Sigmoid colon (tissue), 7 donors: Measurements from ENCODE around the gene MICAL2. TPM values are rescaled to one million over a fixed set of nuclear protein-coding genes. Genes with fewer than 3 reads are reported as not detected.

Experiments
- DNase-seq: peaks from one replicate; pipeline ENCODE4 v3.0.0-alpha.2; 2019
- H3K27ac ChIP-seq, 4 donors: fragments of 200-600 bp; sonication (generic); one replicate each; pipeline ENCODE4 v1.5.1; 2016 to 2019; ENCODE audit warnings: mild to moderate bottlenecking in 1 of 4
- H3K27me3 ChIP-seq, 3 donors: fragments of 200-600 bp; sonication (generic); one replicate each; pipeline ENCODE4 v1.5.1; 2019; ENCODE audit warnings: mild to moderate bottlenecking in 1 of 3
- H3K36me3 ChIP-seq, 4 donors: fragments of 200-600 bp; sonication (generic); one replicate each; pipeline ENCODE4 v1.5.1; 2016 to 2019
- H3K4me1 ChIP-seq, 4 donors: fragments of 200-600 bp; sonication (generic); one replicate each; pipeline ENCODE4 v1.5.1; 2017 to 2019
- H3K4me3 ChIP-seq, 4 donors: fragments of 200-600 bp; sonication (generic); one replicate each; pipeline ENCODE4 v1.5.1; 2017 to 2019; ENCODE audit warnings: mild to moderate bottlenecking in 2 of 4, moderate library complexity in 1 of 4
- H3K9me3 ChIP-seq, 4 donors: fragments of 200-600 bp in 3 of 4; sonication (generic) in 3 of 4; one replicate each; pipeline versions ENCODE4 v1.5.1 to v1.6.1; 2013 to 2019
- EP300 ChIP-seq, 4 donors: sonication (generic); formaldehyde crosslinking; IDR thresholded peaks; one replicate each; pipeline ENCODE4 v1.6.1; 2017; ENCODE audit warnings: antibody characterized with exemption in 4 of 4
- POLR2A ChIP-seq, 2 donors: fragments of 450-650 bp; IDR thresholded peaks; one replicate each; pipeline ENCODE4 v1.6.1; 2016; ENCODE audit warnings: antibody characterized with exemption in 2 of 2, mild to moderate bottlenecking in 2 of 2, moderate library complexity in 2 of 2
- POLR2AphosphoS5 ChIP-seq, 4 donors: sonication (generic); formaldehyde crosslinking; IDR thresholded peaks; one replicate each; pipeline ENCODE4 v1.6.1; 2017; ENCODE audit warnings: antibody characterized with exemption in 4 of 4
- WGBS, 2 donors: extraction: QIAGEN DNeasy Blood & Tissue Kit; methylation state at CpG; one replicate each; pipeline ENCODE4 v1.1.7; 2013; 5-methylcytosine and 5-hydroxymethylcytosine counted together
- intact Hi-C: fragments of 100-400 bp; cut with DNase I; formaldehyde crosslinking; loops from one replicate; pipeline ENCODE4 v1.15.1; 2023
- polyA plus RNA-seq, 3 donors: library from polyadenylated mRNA; stranded (reverse); fragments of 200-250 nt; gene quantifications; one replicate each; pipeline ENCODE4 v1.2.3, GENCODE V29; 2013
- total RNA-seq, 4 donors: library from RNA; depleted of rRNA; stranded (reverse); fragments of >200 nt; gene quantifications; one replicate each; pipeline ENCODE4 v1.1.0, GENCODE V29; 2016
- TF ChIP-seq, protein P1 (sequence below), 4 experiments: fragments of 450-650 bp in 3 of 4; fragments of 200-600 bp in 1 of 4; IDR thresholded peaks; one replicate each; pipeline ENCODE4 v1.5.1; 2016 to 2019; ENCODE audit warnings: antibody characterized with exemption in 4 of 4, mild to moderate bottlenecking in 3 of 4, moderate library complexity in 2 of 4
- donor health status: healthy with polysubstance abuse.
- donor health status: Bipolar disorder and iron deficiency.
- donor health status: healthy.

Gene MICAL2
- total and polyA plus RNA-seq, 7 donors = 36.6 to 145 (median 115) TPM

DNA sequence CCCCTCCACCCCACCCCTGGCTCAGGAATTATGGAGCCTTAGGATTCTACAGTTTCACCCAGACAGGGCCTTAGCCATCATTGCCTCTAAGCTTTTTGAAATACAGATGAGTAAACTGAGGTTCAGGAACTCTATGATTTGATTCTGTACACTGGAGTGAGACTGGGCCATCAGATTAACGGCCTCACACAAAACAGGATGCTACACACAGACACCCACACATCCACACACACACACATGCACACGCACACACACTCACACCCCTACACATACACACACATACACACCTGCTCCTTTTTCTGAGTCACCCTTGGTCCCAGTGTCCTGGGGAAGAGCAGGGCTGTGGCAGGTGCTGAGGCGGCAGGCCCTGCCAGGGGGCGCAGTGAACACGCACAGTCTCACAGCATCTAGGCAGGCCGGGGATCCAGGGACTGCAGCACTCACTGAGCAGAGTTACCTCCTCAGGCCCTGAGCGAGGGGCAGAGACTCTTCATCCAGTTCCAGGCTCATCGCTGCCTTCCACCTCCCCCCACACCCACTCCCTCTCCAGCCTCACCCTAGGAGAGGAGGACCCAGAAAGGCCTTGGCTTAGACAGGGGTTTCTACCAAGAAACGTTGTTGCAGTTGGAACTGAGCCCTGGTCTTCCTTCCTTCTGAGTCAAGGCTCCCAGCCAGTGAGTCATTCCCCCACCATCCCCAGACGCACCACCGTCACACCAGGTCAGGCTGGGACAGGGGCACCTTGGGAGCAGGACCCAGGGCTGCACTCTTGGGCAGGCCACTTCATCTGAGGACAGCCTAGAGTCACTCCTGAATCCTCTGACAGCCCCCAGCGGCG is 177.2 kb downstream of the MICAL2 start:
- H3K36me3 ChIP-seq = no peaks in the 10 kb centered on the region
- DNase-seq = peak; percentile 93
- TF ChIP-seq POLR2AphosphoS5 (IDR thresholded peaks at IDR 0.05) (peak in 3 of 4 donors; percentile 19 to 48 (median 32)), EP300 (IDR thresholded peaks at IDR 0.05) (no peak), POLR2A (IDR thresholded peaks at IDR 0.05) (no peak)
- TF ChIP-seq, protein P1, sequence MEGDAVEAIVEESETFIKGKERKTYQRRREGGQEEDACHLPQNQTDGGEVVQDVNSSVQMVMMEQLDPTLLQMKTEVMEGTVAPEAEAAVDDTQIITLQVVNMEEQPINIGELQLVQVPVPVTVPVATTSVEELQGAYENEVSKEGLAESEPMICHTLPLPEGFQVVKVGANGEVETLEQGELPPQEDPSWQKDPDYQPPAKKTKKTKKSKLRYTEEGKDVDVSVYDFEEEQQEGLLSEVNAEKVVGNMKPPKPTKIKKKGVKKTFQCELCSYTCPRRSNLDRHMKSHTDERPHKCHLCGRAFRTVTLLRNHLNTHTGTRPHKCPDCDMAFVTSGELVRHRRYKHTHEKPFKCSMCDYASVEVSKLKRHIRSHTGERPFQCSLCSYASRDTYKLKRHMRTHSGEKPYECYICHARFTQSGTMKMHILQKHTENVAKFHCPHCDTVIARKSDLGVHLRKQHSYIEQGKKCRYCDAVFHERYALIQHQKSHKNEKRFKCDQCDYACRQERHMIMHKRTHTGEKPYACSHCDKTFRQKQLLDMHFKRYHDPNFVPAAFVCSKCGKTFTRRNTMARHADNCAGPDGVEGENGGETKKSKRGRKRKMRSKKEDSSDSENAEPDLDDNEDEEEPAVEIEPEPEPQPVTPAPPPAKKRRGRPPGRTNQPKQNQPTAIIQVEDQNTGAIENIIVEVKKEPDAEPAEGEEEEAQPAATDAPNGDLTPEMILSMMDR (IDR thresholded peaks at IDR 0.05) = peak; percentile 48 to 57 (median 52)
- H3K4me3 ChIP-seq = no peak overlapping the region
- H3K27me3 ChIP-seq = no peaks in the 10 kb centered on the region
- peaks cover 0 to 45% (median 39%) of the 10 kb centered on the region in 4 donors for H3K4me1 ChIP-seq
- WGBS, 2 donors = 77 to 79% methylated on average over 13 of the region's 13 CpGs
- H3K9me3 ChIP-seq = no peaks in the 10 kb centered on the region
- intact Hi-C loops = loop anchor here (1.0 to 5.0 kb wide), 4 partner anchors 90 to 607 kb away; partner anchors contain the start of genes PARVA and TEAD1
- peak overlapping the region; percentile 88 to 99 (median 92) for H3K27ac ChIP-seq

DNA sequence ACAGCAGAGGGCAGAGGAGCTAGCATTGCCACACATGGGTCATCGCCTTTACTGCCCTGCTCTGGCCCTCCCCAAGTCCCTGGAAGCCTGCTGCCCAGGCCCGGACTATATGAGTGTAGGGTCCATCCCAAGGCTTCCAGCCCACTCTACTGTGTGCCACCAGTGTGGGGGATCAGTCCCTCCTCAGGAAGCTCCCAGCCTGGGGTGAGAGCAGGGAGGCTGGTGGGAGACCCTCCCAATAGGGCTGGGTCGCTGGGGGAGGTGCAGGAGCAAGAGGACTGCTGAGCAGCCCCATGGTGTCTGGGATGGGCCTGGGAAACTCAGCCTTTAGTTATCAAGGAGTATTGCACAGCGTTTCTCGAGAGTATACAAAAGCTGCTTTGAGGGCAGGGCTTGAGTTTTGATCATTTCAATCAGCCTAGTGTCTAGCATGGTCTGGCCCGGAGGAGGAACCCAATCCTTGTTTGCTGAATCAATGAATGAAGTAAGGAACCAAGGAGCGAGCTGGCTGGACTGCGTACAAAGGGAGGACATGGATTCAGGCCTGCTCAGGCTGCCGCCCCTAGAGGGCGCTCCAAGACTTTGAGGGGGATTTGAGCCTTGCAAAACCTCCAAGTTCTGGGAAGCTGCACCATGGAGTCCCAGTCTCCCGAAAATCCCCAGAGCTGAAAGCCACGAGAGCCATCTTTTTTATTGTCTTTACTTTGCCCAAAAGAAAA is 178.0 kb downstream of the MICAL2 start:
- H3K9me3 ChIP-seq = no peaks in the 10 kb centered on the region
- peak overlapping the region; percentile 88 to 99 (median 92) for H3K27ac ChIP-seq
- H3K27me3 ChIP-seq = no peaks in the 10 kb centered on the region
- H3K4me3 ChIP-seq = no peak overlapping the region
- peak; percentile 94 for DNase-seq
- 32 to 48% methylated on average over 12 of the region's 12 CpGs for WGBS, 2 donors
- H3K36me3 ChIP-seq = no peaks in the 10 kb centered on the region
- intact Hi-C loops = loop anchor here (1.0 to 5.0 kb wide), 4 partner anchors 89 to 606 kb away; partner anchors contain the start of genes PARVA and TEAD1
- peaks cover 0 to 45% (median 39%) of the 10 kb centered on the region in 4 donors for H3K4me1 ChIP-seq
- TF ChIP-seq POLR2AphosphoS5 (IDR thresholded peaks at IDR 0.05) = peak in 2 of 4 donors; percentile 43 to 56
- TF ChIP-seq, protein P1 (IDR thresholded peaks at IDR 0.05) = peak; percentile 77 to 91 (median 84)
- TF ChIP-seq POLR2A (IDR thresholded peaks at IDR 0.05) = no peak

DNA sequence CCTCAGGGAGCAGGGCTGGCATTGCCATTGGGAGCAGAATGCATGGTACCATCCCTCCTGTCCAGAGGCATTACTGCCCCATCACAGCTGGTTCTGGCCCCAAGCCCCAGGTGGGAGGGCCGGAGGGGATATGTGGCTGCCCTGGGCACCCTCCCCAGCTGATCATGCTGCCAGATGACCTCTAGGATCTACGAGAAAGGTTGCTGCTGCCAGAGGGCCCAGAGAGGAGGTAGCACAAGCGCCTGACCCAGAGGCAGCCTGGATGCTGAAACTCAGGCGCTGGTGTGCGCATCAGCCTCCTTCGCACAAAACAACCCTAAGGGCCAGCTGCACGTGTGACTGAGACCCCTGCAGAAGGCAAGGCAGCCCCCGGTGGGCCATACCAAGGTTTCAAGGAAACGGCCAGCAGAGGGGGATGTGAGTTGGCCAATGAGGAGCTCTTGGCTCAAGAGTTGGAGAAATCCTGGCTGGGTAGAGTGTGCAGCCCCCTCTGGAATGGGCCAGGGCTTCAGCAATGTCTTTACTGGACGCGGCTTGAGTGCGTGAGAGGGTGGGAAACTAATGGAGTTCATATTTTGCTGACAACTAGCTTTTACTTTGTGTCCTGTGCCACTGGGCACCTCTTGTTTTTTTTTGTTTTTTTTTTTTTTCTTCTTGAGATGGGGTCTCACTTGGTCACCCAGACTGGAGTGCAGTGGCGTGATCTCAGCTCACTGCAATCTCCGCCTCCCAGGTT is 178.7 kb downstream of the MICAL2 start:
- Histone ChIP-seq H3K4me1 (peaks cover 0 to 45% (median 39%) of the 10 kb centered on the region in 4 donors), H3K9me3 (no peaks in the 10 kb centered on the region), H3K27ac (peak overlapping the region; percentile 88 to 99 (median 92)), H3K36me3 (no peaks in the 10 kb centered on the region), H3K27me3 (no peaks in the 10 kb centered on the region), H3K4me3 (no peak overlapping the region)
- 89 to 93% methylated on average over 14 of the region's 14 CpGs for WGBS, 2 donors
- DNase-seq = no peak
- intact Hi-C loops = loop anchor here (1.0 to 5.0 kb wide), 4 partner anchors 88 to 606 kb away; partner anchors contain the start of genes PARVA and TEAD1
- TF ChIP-seq POLR2AphosphoS5 (IDR thresholded peaks at IDR 0.05) = no peak
- TF ChIP-seq, protein P1 (IDR thresholded peaks at IDR 0.05) = peak in 1 of 4 experiments; percentile 33

DNA sequence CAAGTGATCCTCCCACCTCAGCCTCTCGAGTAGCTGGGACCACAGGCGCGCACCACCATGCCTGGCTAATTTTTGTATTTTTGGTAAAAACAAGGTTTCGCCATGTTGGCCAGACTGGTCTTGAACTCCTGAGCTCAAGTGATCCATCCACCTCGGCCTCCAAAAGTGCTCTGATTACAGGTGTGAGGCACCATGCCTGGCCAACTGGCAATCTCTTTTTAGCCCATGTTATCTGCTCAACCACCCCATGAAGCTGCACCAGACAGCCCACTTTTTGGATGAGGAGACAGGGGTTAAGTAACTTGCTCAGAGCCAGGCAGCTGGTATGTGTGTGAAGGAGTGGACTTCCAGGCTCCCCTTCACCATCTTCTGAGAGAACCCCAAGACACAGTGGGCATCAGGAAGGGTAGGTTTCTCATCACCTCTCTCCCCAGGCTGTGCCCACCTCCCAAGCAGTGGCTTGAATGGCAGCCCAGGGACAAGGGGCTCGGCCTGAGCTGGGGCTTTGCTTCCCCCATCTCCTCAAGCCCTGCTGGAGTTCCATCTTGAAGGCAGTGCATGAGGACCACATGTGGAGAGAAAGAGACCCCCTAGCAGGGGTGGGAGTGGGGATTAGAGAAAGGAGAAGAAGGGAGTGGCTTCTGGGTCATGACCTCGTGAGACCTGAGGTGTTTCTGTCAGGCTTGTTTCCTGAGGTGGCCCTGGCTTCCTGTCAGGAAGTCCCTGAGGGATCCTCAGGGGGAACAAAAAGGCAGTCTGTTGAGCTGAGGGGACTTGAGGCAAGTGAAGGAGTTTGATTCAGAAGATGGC is 179.5 kb downstream of the MICAL2 start:
- DNase-seq = no peak
- Histone ChIP-seq H3K27ac (no peak overlapping the region), H3K4me3 (no peak overlapping the region), H3K36me3 (no peaks in the 10 kb centered on the region), H3K9me3 (no peaks in the 10 kb centered on the region), H3K4me1 (peaks cover 0 to 45% (median 39%) of the 10 kb centered on the region in 4 donors), H3K27me3 (no peaks in the 10 kb centered on the region)
- intact Hi-C loops = loop anchor here (2.0 to 5.0 kb wide), 3 partner anchors 87 to 605 kb away; partner anchors contain the start of genes PARVA and TEAD1
- 84 to 92% methylated on average over 7 of the region's 7 CpGs for WGBS, 2 donors
- no peak for TF ChIP-seq EP300 (IDR thresholded peaks at IDR 0.05)
- no peak for TF ChIP-seq POLR2A (IDR thresholded peaks at IDR 0.05)
- TF ChIP-seq, protein P1 (IDR thresholded peaks at IDR 0.05) = no peak
- TF ChIP-seq POLR2AphosphoS5 (IDR thresholded peaks at IDR 0.05) = no peak
